Hippocampal formation (tissue), 2 donors: ENCODE results near the gene ZBTB14.

ENCODE experiments used
- DNase-seq, 2 donors: peaks; one replicate each; lab custom pipeline; 2025; lab: John Stamatoyannopoulos, UW

The ZBTB14 gene

DNA sequence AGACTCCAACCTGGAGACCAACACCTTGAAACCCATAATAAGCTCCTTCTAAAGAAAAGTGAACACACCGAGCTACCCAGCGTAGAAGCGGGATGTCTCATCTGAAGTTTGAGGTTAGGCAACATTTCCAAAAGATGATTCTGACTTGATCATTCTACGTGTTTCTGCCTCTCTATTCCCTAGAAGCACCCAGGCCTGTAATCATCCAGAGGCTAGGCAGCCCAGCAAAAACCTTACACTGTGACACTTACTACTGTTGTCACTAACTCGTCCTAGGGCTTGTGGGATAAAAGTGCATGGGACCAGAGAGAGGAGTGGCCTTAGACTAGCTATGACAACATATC is 1.4 kb downstream of the ZBTB14 start:
- DNase-seq = no peak

DNA sequence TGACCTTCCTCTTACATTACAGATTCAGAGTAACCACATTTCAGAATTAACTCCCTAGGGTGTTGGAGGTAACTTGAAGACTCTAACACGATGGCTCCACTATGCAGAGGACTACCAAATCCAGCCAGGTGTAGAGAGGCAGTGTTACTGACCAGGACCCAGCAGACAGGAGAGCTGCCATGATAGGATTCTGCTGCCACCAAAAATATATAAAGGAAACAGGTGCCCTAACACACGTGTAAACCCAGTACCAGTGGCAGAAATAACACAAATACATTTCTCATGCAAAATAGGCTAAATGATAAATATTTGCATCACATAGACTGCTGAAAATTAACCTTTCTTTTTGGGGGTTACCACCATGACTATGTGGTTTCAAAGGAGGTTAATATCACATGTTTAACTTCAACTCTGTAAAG is 7.0 kb downstream of the ZBTB14 start:
- no peak for DNase-seq

DNA sequence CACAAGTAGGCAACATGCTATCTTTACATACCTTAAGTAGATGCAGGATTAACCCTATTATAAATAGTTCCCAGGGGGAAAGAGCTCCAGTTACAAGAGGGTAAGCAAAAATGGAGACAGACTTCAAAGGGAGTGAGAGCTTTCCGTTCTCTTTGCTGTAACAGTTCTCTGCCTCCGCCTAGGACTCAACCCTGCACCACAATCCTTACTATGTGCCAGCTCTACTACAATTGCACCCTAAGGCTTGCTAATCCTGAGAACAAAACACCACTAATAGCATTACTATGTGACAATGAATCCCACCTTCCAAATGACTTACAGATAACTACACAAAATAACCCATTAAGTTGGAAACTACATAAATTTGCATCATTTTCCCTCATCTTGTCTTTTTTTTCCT is 7.7 kb downstream of the ZBTB14 start:
- DNase-seq = no peak

DNA sequence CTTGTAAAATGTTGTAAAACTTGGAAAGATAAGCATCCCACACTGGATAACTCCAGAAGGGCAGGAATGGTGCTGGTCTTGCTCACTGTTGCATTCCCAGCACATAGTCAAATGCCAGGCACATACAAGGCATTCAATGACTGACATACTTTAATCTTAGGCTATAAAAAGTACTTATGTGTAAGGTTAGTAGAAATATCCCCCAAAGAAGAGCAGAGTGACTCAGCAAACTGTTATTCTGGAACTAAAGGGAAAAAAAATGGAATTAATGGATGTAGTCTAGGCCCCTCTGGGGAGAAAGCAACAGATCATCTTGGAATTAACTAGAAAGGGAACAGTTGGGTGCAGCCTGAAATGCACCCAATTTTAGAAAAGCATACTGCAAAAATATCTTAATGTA is 9.0 kb downstream of the ZBTB14 start:
- DNase-seq = no peak

DNA sequence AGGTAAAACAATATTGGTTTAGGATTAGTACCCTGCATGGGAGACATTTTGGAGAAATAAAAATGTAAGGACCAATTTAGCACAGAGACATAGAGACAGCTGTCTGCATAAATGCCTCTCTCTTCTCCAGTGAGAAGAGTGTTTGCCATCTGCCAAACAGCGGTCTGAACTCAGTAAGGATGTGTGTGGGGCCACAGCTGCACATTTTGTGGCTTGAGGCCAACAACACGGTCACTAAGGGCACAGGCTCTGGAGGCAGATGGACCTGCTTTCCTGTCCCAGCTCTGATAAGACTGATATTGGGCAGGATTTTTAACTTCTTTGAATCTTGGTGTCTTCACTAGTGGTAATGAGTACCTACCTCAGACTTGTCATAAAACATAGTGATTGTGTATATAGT is 10.2 kb downstream of the ZBTB14 start:
- peak in 1 of 2 donors; percentile 3 for DNase-seq

DNA sequence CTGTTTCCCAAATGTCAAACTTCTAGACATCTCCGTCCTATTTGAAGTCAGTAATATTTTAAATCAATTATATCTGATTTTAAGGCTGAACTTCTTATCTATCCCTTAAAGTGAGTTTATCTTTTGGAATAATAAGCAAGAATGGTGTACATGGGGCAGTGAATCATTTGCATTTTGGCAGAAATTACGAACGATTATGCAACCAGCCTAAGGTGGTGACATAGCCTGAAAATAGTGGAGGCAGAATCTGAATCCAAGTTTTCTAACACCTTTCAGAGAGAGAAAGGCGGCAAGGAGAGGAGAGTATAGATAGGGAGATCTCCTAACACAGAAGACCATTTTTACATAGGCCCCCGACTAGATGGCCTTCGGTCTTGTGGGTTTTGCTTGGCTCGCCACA is 10.7 kb downstream of the ZBTB14 start:
- DNase-seq = no peak

DNA sequence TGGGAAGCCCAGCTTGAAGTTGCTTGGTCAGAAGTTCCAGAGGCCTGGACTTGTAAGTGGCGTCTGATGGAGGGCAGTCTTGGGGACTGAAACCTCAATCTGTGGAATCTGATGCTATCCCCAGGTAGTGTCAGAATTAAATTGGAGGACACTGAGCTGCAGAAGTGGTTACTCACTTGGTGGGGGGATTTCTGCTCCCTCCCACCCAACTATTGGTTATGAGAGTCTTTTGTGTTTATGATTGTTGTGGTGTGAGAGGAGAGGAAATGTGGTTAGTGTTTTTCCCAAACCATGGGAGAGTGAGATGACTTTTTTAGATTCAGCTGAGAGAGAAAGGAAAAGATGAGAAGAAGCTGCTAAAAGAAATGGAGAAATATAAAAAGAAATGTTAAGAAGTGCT is 12.8 kb downstream of the ZBTB14 start:
- no peak for DNase-seq

DNA sequence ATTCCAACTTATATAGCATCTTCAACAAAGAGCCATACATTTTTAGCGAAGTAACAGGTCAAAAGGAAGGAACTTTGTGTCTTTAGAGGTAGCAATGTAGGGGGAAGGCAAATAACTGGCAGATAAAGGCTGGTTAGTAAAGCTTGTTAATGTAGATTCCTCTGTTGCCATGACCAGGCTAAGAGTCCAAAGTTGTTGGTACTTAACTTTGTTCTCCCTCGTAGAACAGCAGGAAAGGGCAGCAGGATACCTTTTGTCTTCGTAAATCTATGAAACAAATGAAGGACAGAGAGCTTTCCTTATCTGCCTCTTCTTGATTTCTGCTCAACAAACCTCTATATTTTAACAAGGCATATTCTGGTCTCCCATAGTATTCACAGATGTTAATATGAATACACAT is 18.6 kb downstream of the ZBTB14 start:
- DNase-seq = no peak

DNA sequence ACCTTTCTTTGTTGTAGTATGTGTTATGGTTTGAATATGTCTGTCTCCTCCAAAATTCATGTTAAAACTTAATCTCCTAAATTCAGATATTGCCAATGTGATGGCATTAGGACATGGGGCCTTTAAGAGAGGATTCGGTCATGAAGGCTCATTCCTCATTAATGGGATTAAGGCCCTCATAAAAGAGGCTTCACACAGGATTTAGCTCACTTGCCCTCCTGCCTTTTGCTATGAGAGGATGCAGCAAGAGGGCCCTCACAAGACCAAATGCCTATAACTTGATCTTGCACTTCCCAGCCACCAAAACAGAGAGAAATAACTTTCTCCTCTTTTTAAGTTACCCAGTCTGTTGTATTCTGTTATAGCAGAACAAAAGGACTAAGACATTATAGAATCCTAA is 19.7 kb downstream of the ZBTB14 start:
- DNase-seq = no peak

DNA sequence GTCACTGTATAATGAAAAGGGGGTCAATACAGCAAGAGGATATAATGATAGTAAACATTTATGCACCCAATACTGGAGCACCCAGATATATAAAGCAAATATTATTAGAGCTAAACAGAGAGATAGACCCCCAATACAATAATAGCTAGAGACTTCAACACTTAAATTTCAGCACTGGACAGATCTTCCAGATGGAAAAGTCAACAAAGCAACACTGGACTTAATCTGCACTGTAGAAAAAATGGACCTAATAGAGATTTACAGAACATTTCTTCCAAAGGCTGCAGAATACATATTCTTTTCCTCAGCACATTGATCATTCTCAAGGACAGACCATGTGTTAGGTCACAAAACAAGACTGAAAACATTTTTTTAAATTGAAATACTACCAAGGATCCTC is 26.7 kb downstream of the ZBTB14 start:
- no peak for DNase-seq

DNA sequence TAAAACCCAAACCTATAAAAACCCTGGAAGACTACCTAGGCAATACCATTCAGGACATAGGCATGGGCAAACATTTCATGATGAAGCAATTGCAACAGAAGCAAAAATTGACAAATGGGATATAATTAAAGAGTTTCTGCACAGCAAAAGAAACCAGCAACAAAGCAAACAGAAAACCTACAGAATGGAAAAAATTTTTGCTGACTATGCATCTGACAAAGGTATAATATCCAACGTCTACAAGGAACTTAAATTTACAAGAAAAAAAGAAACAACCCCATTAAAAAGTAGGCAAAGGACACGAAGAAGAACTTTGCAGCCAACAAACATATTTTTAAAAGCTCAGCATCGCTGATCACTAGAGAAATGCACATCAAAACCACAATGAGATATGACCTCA is 28.8 kb downstream of the ZBTB14 start:
- DNase-seq = no peak

DNA sequence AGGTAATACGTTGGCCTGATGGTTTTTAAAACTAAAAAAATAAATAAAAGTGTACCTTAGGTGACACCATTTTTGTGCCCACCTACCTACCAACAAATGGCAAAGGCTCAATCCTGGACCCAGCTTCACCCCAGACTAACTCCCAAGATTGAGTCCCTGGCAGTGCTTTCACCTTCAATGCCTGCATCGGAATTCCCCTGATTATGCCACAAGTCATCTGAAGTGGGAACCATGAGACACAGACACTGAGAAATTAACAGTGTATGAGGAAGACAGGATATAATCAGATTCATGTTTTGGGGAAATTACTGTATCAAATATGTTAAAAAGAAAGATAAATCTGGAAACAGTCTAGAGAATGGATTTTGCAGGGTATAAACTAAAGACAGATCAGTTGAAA is 41.6 kb downstream of the ZBTB14 start:
- DNase-seq = no peak

DNA sequence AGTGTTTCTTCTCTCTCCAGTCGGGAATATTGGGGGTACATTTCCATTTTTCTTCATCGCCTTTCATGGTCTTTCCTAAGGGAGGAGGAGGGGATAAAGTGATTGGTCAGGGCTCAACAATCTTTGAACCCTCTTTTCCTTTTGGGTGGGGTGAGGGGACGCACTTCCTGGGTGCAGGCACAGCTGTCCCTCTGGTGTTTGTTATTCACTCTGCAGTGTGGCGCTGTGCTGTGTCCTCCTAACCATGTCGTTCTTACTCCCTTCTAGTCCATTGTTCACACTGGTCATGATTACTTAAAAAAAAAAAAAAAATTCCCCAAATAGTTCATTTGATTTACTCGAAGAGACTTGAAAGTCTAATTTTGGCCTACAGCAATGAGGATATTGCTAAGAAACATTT is 44.4 kb downstream of the ZBTB14 start:
- no peak for DNase-seq

DNA sequence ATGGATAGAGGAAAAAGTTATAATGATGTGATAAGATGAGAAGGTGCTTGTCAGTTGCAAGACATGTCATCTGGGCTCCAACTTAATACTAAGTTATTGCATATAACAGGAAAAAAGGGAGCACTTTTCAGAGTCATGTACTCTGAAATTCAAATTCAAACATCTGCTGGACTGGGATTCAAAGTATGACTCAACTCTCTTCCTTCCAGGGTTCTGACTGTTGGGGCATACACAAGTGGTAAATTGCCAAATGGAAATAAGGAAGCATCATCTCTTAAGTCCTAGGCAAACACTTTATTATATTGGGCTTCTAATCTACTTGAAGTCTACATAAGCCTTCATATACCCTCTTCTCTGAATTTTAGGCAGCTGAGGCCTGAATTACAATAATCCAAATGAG is 44.9 kb downstream of the ZBTB14 start:
- DNase-seq = no peak

DNA sequence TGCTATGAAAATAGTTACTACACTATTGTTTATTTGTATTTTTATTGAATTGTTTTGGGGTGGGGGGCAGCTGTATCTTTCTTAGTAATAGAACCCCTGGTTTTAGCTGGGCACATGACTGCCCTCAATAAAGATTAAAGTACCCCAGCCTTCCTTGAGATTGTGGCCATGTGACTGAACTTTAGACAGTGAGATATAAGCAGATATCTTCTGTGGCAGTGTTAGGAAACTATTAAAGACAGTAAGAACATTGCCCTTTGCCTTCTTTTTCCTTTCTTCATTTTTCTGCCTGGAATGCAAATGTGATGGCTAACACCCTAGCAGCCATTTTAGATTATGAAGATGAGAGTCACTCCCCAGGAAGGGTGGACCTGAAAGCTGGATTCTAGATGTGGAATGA is 50.6 kb downstream of the ZBTB14 start:
- no peak for DNase-seq

DNA sequence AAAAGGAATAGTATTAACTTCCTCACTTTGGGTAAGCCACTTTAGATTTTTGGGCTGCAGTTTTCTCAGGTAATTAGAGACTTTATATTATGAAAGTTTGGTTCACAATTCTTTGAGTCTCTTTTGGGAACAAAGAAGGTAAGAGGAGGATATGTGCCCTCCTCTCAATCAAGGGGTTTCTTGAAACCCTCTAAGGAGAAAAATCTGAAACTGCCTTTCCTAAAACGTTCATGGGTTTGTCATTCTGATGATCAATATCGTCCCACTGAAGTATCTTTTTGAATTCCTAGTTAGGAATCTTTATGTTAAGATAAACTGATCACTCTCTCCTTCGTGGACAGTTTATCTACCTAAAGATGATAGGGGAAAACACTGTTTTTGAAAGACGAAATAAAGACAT is 56.1 kb downstream of the ZBTB14 start:
- no peak for DNase-seq
